Activated T-cell treated with anti-CD3 and anti-CD28 coated beads for 1 hour (primary cell): ENCODE measurements around the gene ARHGEF1.

Experiments used
- DNase-seq: peaks from one replicate; pipeline ENCODE4 v3.0.0-alpha.2; 2020; ENCODE audit warnings: low read depth

Gene ARHGEF1

DNA sequence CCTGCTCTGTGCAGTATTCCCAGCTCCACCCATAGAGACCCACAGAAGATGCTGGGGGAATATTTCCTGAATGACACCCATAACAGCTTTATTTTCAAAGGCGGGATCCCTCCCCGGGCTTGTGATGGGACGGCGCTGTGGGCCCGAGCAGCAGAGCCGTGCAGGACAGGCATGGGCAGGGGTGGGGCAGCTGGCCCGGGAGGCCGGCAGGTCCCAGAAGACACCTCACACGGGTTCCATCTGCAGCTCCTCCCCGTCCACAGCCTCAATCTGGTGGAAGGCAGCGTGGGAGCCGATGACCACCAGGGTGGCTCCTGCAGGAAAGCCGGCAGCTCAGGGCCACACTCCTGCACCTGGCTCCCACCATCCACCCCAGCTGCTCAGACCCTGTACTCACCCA is 73.6 kb downstream of the ARHGEF1 start:
- no peak for DNase-seq
